HL-60 (cell line): ENCODE data around the gene GATC.

Experiments
- CTCF ChIP-seq: IDR thresholded peaks from one replicate; pipeline ENCODE4 v1.5.1; 2011; ENCODE audit warnings: low read length, control low read depth, inconsistent platforms; ENCODE audit not compliant: insufficient read depth
- GABPA ChIP-seq: IDR thresholded peaks from 2 replicates; pipeline ENCODE4 v1.6.1; 2012; ENCODE audit warnings: low read depth
- POLR2AphosphoS5 ChIP-seq: IDR thresholded peaks from 2 replicates; pipeline ENCODE4 v1.6.1; 2012; ENCODE audit warnings: low read depth
- REST ChIP-seq: IDR thresholded peaks from 2 replicates; pipeline ENCODE4 v1.6.1; 2012; ENCODE audit warnings: low read depth; ENCODE audit not compliant: insufficient replicate concordance
- SPI1 ChIP-seq: IDR thresholded peaks from 2 replicates; pipeline ENCODE4 v1.6.1; 2012; ENCODE audit warnings: low read depth, mild to moderate bottlenecking, borderline replicate concordance

GRCh38 chr12:120455302-120455701 is 9.1 kb downstream of the GATC start:
- TF ChIP-seq CTCF: no peak
- no peak for TF ChIP-seq POLR2AphosphoS5
- no peak for TF ChIP-seq GABPA
- TF ChIP-seq SPI1: no peak
- TF ChIP-seq REST: no peak
